ENCODE data around the gene MED25.

The MED25 gene

GRCh38 chr19:49858088-49858985 lies 40.2 kb downstream of the MED25 start:
- DNase-seq (ENCODE audit: low spot score) = no peak

GRCh38 chr19:49859682-49860335 lies 41.7 kb downstream of the MED25 start:
- DNase-seq (ENCODE audit: low spot score) = no peak

GRCh38 chr19:49860336-49861102 lies 42.4 kb downstream of the MED25 start:
- DNase-seq (ENCODE audit: low spot score) = no peak

- DNase-seq (ENCODE audit: low spot score) = no peak
Observed at GRCh38 chr19:49861107-49861506, 43.0 kb downstream of the MED25 start.

- DNase-seq (ENCODE audit: low spot score) = no peak
Observed at GRCh38 chr19:49861541-49862378, 43.7 kb downstream of the MED25 start.

GRCh38 chr19:49862391-49863253 lies 44.5 kb downstream of the MED25 start:
- DNase-seq (ENCODE audit: low spot score) = peak; percentile 35

GRCh38 chr19:49863254-49863934 lies 45.3 kb downstream of the MED25 start:
- no peak for DNase-seq (ENCODE audit: low spot score)

GRCh38 chr19:49863935-49864320 lies 45.8 kb downstream of the MED25 start:
- no peak for DNase-seq (ENCODE audit: low spot score)

GRCh38 chr19:49864890-49865289 lies 46.8 kb downstream of the MED25 start:
- DNase-seq (ENCODE audit: low spot score) = no peak

- DNase-seq (ENCODE audit: low spot score) = peak; percentile 84
Observed at GRCh38 chr19:49866933-49867782, 49.1 kb downstream of the MED25 start, which contains the start of gene PNKP. PNKP (minus strand) TSS chr19:49867576; CDS start chr19:49867204, 372 bp downstream.

GRCh38 chr19:49869009-49869483 lies 51.0 kb downstream of the MED25 start:
- DNase-seq (ENCODE audit: low spot score) = no peak

GRCh38 chr19:49869484-49870308 lies 51.6 kb downstream of the MED25 start:
- DNase-seq (ENCODE audit: low spot score) = peak; percentile 99

GRCh38 chr19:49870309-49870901 lies 52.3 kb downstream of the MED25 start:
- DNase-seq (ENCODE audit: low spot score) = peak; percentile 55

- DNase-seq (ENCODE audit: low spot score) = peak; percentile 29
Observed at GRCh38 chr19:49871349-49871985, 53.4 kb downstream of the MED25 start.

- peak; percentile 62 for DNase-seq (ENCODE audit: low spot score)
Observed at GRCh38 chr19:49872245-49873128, 54.4 kb downstream of the MED25 start.

GRCh38 chr19:49873129-49873521 lies 55.0 kb downstream of the MED25 start:
- peak; percentile 28 for DNase-seq (ENCODE audit: low spot score)

Data from hematopoietic multipotent progenitor cell treated with erythropoietin and hydrocortisone succinate and interleukin-3 and kit ligand, for 17 days (in vitro differentiated cells).